Epidermal melanocyte (primary cell): ENCODE results near the gene EIF4B.

Source experiments
- DNase-seq: peaks from one replicate; pipeline ENCODE4 v3.0.0; 2011; ENCODE audit warnings: low spot score; ENCODE audit not compliant: insufficient read length

EIF4B gene

DNA sequence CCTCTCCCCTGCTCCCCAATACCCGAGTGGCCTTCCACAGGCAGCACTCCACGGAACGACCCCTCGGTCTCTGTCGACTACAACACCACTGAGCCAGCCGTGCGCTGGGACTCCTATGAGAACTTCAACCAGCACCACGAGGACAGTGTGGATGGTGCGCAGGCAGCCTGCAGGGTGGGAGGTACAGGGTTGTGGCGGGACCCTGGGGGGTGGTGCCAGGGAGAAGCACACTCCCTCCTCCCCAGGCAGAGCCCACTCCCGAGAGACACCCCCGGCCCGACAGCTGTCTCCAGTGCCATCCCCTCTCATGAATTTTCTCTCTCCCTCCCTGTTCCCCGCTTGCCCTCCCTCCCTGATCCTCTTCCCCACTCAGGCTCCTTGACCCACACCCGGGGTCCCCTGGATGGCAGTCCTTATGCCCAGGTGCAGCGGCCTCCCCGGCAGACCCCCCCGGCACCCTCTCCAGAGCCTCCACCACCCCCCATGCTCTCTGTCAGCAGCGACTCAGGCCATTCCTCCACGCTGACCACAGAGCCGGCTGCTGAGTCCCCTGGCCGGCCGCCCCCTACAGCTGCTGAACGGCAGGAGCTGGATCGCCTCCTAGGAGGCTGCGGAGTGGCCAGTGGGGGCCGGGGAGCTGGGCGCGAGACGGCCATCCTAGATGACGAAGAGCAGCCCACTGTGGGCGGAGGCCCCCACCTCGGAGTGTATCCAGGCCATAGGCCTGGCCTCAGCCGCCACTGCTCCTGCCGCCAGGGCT is 52.6 kb downstream of the EIF4B start:
- DNase-seq = peak; percentile 5

GRCh38 chr12:53059434-53060063 is 53.3 kb downstream of the EIF4B start:
- peak; percentile 7 for DNase-seq

GRCh38 chr12:53060064-53060720 is 53.9 kb downstream of the EIF4B start:
- DNase-seq = peak; percentile 3

DNA sequence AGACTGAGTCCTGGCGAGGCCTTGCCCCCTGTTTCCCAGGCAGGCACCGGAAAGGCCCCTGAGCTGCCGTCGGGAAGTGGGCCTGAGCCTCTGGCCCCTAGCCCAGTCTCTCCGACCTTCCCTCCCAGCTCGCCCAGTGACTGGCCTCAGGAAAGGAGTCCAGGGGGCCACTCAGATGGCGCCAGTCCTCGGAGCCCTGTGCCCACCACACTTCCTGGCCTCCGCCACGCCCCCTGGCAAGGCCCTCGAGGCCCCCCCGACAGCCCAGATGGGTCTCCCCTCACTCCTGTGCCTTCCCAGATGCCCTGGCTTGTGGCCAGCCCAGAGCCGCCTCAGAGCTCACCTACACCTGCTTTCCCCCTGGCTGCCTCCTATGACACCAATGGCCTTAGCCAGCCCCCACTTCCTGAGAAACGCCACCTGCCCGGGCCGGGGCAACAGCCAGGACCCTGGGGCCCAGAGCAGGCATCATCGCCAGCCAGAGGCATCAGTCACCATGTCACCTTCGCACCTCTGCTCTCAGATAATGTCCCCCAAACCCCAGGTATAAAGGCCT is 54.5 kb downstream of the EIF4B start:
- DNase-seq = peak; percentile 6

GRCh38 chr12:53061404-53062010 is 55.3 kb downstream of the EIF4B start:
- DNase-seq = no peak

- DNase-seq = peak; percentile 4
These were observed 56.0 kb downstream of the EIF4B start for GRCh38 chr12:53062011-53062961.

- no peak for DNase-seq
These were observed 56.9 kb downstream of the EIF4B start for GRCh38 chr12:53062977-53063707.

- DNase-seq = no peak
These were observed 57.7 kb downstream of the EIF4B start for GRCh38 chr12:53063708-53064612.

DNA sequence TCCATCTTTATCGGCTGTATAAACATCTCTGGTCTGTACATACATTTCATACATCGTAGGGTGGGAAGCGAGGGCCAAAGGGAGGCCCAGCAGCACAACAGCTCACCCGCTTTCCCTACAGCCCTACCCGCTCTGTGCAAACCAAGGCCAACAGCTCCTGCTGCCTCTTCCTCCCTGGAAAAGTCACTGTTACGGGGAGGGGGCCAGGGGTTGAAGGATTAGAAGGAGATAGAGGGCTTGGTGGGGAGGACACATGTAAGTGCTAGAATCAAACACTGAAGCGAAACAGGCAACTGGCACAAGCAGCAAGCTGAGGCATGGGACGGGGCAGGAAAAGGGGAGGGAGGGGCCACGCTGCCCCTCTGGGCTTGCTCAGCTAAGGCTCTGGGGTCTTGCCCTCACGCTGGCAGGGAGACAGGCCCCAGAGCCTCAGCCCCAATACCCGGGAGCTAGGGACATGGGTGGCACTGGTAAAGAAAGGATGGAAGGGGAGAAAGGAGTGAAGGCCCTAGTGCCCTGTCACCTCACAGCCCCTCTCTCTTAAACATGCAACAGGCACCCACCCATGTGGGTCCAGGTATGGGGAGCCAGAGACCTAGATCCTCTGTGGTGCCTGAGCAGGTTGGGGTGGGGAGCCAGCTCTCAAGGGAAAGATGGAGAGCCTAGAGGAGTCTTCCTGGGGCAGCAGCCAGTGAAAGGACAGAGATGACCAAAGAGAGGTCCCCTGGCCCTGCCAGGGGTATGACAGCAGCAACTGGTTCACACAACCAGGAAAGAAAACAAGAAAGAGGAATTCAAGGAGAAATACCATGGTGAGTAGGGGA is 58.6 kb downstream of the EIF4B start:
- peak; percentile 10 for DNase-seq

DNA sequence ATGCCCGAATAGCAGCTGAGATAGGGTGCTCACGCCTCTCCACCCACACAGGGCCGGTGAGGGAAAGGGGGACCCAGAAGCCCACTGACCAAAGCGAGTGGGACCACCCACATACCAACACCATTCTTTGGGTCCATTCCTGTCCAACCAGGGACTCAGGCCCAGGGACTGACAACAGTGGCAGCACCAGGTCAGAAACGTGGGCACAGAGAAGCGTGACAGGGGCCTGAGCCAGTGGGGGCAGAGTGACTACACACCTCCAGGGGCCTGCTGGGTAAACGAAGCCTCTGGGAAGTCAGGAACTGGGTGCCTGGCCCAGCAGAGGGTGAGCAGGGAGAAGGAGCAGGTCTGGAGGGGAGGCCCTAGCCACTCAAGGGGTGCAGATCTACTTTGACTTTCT is 59.2 kb downstream of the EIF4B start:
- DNase-seq = no peak

DNA sequence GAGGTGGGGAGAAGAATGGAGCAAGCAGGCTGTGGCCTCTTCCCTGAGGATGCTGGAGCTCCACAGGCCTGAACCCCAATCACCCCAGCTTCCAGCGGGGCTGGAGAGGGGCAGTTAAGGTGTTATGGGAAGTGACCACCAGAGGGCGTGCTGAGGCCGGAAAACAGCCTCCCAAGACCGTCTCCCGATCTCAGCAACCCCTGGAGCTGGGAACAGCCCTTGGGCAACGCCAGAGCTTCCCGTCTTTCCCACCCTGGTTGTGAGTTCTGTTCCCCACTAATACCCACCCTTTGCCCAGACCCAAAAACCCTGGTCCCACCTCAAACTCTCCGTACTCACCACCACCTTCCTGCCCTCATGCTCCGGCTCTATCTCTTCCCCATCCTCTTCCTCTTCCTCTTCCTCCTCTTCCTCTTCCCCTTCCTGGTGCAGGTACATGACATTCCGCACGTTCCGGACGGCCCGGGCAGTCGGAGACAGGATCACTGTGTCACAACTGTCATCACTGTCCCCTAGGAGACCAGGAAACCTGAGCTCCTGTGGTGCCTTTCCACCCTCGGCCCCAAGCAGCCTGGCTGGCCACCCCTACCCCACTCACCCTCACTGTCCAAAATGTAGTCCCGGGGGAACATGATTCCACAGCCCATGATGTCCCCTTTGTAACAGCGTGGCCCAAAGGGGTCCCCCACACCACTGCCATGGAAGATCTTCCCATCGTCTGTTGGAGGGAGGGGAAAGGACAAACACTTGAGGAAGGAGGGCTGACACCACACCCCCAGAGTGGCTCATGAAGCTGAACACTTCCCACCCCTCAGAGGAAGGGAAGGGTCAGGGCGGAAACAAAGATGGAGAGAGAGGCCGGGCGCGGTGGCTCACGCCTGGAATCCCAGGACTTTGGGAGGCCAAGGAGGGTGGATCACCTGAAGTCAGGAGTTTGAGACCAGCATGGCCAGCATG is 60.0 kb downstream of the EIF4B start:
- peak; percentile 97 for DNase-seq

DNA sequence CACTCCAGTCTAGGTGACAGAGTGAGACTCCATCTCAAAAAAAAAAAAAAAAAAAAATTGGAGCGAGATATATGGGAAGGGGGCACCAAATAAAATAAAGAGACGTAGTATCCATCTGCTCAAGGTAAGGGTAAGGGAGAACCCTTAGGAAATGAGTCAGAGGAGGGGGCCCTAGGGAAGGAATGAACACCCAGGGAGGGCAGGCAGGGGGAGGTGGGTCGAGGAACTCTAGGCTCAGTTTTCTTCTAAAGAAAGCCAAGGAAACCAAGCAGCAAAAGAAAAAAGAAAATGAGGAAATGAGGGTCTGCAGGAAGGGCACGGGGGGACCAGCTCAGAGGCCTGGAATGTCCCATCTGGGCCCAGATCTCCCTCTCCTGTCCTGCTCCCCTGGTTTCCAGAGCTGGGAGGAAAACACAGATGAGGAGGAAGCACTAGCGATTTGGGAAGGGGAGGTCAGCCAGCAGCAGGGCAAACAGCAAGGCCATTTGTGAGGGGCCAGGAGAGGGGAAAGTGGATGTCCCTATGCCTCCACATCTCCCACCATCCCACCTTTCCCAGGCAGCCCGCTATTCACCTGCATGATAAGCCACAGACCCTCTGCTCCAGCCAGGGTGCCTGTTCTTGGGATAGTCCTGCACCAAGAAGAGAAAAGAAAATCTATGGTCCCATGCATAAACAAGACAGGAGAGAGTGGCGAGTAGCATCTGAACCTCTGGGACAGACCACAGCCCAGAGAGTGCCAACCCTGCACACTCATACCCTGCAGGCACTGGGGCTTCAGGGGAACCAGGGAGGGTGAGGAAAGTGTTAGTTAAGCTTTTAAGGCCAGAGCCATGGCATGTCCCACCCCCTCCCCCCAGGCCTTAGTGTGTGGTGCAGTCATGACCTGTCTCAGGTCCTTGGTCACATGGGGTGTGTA is 61.1 kb downstream of the EIF4B start:
- peak; percentile 15 for DNase-seq

- DNase-seq = peak; percentile 13
These were observed 61.9 kb downstream of the EIF4B start for GRCh38 chr12:53067993-53068770.

- peak; percentile 10 for DNase-seq
These were observed 62.7 kb downstream of the EIF4B start for GRCh38 chr12:53068811-53069585.
